DLD1 (cell line): ENCODE results near the gene SOS2.
"Not testable (repeated sequence)": the region's sequence is repeated elsewhere in the genome, so short reads cannot be mapped to it uniquely, and the experiment has no call there.

Experiments
- in situ Hi-C: cut with HindIII; loops from 2 replicates; pipeline ENCODE4 v1.10.0; 2017; ENCODE audit warnings: low sequenced_read_pairs

The SOS2 gene

DNA sequence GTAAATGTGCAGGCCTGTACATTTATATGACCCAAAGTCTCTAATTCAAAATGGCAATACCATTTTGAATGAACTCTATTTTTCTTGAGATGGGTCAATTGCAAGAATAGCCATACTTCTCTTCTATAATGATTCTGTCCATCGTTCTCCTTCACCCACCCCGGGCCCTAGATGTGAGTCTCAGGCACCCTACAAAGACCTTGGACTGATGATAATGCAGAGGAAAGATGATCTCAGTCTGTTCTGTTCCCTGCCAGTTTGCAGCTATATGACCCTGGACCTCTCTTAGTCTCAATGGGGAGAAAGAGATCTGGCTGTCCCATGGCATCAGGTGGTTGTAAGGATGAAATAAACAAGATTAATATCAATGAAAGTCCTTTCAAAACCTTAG, 145.1 kb downstream of the SOS2 start:
- in situ Hi-C loops: no loop called here

GRCh38 chr14:50085570-50086320, 145.6 kb downstream of the SOS2 start:
- in situ Hi-C loops: no loop called here

- in situ Hi-C loops: no loop called here
Observed at GRCh38 chr14:50084666-50085065, 146.7 kb downstream of the SOS2 start.

DNA sequence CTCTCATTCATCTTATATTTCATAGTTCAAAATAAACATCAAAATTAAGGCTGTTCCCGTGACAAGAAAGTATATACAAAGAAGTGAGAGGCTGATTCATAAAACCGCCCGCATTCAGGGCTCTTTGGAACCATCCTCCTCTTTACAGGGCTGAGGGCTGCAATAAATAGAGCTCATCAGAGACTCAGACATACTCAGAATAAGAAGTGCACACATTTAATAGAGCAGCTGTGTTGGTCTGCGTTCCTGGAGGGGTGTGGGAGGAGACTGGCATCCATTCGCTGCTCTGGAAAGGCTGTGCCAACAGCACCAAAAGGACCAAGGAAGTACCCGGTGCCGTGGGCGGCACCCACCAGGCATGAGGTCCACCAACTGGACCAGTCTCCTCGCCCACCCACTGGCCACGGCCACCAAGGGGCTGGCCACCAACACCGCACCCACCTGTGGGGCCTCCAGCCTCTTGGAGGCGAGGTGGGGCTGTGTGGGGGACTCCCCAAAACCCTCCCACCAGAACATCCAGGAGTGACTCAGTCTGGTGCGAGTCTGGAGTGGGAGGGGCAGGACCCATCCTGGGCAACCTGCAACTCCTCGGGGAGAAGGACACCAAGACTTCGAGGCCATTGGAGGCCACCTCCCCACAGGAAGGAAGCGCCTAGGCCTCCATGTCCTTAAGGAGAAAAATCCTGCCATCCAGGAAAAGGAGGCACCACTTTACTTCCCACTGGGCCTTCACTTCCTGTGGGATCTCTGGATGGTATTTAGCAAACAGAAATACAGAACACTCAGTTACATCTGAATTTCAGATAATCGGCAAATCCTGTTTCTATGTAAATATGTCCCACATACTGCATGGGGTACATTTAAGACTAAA, 147.7 kb downstream of the SOS2 start:
- in situ Hi-C loops: no loop called here

GRCh38 chr14:50082784-50083466, 148.5 kb downstream of the SOS2 start:
- in situ Hi-C loops: no loop called here

- in situ Hi-C loops: no loop called here
Observed at GRCh38 chr14:50082308-50082742, 149.1 kb downstream of the SOS2 start.

DNA sequence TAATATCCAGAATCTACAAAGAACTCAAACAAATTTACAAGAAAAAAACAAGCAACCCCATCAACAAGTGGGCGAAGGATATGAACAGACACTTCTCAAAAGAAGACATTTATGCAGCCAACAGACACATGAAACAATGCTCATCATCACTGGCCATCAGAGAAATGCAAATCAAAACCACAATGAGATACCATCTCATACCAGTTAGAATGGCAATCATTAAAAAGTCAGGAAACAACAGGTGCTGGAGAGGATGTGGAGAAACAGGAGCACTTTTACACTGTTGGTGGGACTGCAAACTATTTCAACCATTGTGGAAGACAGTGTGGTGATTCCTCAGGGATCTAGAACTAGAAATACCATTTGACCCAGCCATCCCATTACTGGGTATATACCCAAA, 152.3 kb downstream of the SOS2 start:
- in situ Hi-C loops: not testable (repeated sequence)

DNA sequence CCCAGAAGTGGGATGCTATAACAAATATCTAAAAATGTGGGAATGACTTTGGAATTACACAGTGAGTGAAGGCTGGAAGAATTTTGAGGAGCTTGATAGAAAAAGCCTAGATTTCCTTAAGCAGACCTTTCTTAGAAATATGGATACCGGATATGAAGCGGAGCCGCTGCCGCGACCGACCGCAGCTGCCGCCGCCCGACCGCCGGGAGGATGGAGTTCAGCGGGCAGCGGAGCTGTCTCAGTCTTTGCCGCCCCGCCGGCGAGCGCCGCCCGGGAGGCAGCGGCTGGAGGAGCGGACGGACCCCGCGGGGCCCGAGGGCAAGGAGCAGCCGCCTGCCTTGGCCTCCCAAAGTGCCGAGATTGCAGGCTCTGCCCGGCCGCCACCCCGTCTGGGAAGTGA, 157.7 kb downstream of the SOS2 start:
- in situ Hi-C loops: not testable (repeated sequence)

- in situ Hi-C loops: no loop called here
Observed at GRCh38 chr14:50072395-50072794, 159.0 kb downstream of the SOS2 start.

GRCh38 chr14:50070840-50071548, 160.4 kb downstream of the SOS2 start:
- in situ Hi-C loops: no loop called here

- in situ Hi-C loops: no loop called here
Observed at GRCh38 chr14:50070230-50070629, 161.1 kb downstream of the SOS2 start.

- in situ Hi-C loops: no loop called here
Observed at GRCh38 chr14:50069325-50069724, 162.1 kb downstream of the SOS2 start.

DNA sequence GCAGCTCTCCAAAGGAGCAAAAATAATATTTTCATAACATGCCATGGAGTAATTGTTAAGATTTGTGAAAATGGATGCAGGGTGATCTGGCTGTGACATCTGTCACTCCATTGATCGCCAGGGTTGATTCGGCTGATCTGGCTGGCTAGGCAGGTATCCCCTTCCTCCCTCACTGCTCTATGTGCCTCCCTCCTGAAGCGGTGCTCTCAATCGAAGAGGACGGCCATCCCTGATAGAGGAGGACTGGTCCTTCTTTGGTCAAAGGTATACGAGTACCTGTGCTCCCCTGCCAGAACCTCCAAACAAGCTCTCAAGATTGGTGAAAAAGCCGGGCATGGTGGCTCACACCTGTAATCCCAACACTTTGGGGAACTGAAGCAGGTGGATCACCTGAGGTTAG, 162.9 kb downstream of the SOS2 start:
- in situ Hi-C loops: no loop called here

DNA sequence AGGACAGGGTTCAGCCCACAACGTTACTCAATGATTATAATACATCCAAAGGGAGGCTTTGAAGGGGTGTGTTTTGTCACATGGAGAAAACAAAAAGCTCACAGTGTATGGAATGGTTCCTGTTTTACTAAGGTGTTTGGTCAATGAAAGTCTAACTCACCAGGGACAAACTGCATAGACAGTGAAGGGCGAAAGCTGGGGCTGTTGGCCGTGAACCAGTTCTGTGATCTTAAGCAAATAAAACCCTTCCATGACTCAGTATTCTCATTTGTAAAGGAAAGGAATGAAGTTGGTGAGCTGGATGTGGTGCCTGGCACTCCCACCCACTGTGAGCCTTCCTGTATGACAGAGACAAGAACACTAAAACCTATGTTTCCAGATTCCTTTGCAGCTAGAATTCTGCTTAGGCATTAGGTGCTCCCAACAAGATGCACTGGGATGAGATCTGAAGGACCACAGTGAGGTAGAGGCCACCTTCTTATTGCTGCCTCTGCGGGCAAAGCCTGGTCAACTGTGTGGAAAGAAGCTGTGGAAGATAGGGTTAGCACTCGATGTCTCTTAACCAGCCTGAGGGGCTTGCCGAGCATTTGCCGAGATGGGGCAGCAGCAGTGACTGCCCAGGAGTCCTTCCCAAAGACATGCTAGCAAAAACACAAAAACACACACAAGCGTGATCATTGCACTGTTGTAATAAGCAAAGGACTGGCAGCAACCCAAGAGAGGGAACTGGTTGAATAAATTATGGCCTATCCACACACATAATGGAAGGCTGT, 163.5 kb downstream of the SOS2 start:
- in situ Hi-C loops: no loop called here
